H7 (cell line): ENCODE data around the gene RERE. TPM values are rescaled to one million over a fixed set of nuclear protein-coding genes. Genes with fewer than 3 reads are reported as not detected.

ENCODE experiments used
- DNase-seq: peaks from one replicate; pipeline ENCODE4 v3.0.0; 2012
- H3K27me3 ChIP-seq: 2 replicates; pipeline ENCODE4 v1.6.0; 2011; ENCODE audit warnings: mild to moderate bottlenecking, low read length; ENCODE audit not compliant: control insufficient read depth, insufficient read depth
- H3K36me3 ChIP-seq: replicated peaks from 2 replicates; pipeline ENCODE4 v1.5.1; 2011; ENCODE audit warnings: low read length; ENCODE audit not compliant: control insufficient read depth, insufficient read depth
- H3K4me3 ChIP-seq: 2 replicates; pipeline ENCODE4 v1.5.1; 2011; ENCODE audit warnings: low read depth, mild to moderate bottlenecking, control low read depth, low read length, moderate library complexity; ENCODE audit not compliant: insufficient read depth
- total RNA-seq: library from RNA; depleted of rRNA; stranded (reverse); fragments of >200 nt; shearing (Covaris generic); gene quantifications from 2 replicates; pipeline ENCODE4 v1.2.3, GENCODE V29; 2014

Gene RERE
- total RNA-seq, 1 experiment from 2014 or later = 75.8 TPM

DNA sequence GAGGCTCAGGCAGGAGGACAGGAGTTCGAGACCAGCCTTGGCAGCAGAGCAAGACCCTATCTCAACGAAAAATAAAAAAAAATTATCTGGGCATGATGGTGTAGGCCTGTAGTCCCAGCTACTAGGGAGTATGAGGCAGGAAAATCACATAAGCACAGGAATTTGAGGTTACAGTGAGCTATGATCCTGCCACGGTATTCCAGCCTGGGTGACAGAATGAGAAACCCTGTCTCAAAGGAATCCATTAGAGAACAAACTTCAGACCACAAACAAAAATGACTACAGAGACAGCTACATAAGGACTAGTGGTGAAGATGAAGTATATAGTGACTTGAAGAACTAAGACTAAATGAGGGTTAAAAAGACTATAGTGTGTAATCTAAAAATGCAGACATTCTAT lies 233.1 kb downstream of the RERE start:
- Histone ChIP-seq H3K27me3 (no peaks in the 10 kb centered on the region), H3K36me3 (no peaks in the 10 kb centered on the region), H3K4me3 (no peak overlapping the region)
- DNase-seq = no peak

DNA sequence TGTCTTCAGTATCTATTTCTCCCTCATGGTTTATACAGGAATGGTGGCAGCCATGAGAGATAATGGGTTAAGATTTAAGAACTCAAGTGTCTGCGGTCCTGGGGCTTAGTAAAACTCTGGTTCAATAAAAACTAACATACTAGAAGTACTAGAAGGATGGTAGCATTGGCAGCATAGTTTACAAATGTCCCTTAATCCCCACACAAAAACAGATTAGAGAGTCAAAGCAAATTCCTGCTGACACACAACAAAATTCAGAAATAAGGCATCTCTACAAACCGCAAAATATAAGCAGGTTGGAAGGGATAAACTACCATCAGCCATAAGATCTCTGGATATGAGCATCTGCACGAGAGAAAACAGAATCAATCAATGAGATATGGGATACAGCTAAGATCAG lies 234.4 kb downstream of the RERE start:
- no peaks in the 10 kb centered on the region for H3K27me3 ChIP-seq
- no peak overlapping the region for H3K4me3 ChIP-seq
- H3K36me3 ChIP-seq = no peaks in the 10 kb centered on the region
- DNase-seq = no peak

DNA sequence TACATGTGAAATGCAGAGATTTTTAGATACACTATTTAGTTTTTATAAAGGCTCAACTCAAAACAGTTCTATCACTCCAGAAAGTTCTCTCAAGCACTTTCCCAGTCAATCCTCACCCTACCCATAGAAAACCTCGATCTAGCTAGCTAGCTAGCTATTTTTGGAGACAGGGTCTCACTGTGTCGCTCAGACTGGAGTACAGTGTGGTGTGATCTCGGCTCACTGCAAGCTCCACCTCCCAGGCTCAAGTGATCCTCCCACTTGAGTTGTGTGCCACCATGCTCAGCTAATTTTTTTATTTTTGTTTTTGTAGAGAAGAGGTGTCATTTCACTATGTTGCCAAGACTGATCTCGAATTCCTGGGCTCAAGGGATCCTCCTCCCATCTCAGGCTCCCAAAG lies 236.9 kb downstream of the RERE start:
- no peak for DNase-seq
- no peaks in the 10 kb centered on the region for H3K27me3 ChIP-seq
- no peak overlapping the region for H3K4me3 ChIP-seq
- H3K36me3 ChIP-seq = no peaks in the 10 kb centered on the region

DNA sequence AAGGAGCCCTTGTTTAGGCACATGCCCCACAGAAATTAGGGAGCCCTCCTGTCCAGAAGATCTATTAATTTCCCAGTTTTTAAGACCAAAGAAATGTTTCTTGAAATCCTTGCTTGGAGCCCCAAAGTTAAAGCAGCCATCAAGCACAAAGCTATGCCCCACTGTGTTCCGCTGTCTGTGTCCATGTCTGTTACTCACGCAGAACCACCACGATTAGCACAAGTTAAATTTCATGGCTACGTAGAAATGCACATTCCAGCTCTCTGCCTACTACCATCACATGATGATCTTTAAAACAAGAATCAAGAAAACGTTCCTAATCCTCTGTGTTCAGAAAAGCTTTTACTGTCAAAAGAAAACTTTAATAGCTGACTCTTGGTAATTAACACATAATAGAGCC lies 238.5 kb downstream of the RERE start:
- Histone ChIP-seq H3K36me3 (no peaks in the 10 kb centered on the region), H3K4me3 (no peak overlapping the region), H3K27me3 (no peaks in the 10 kb centered on the region)
- DNase-seq = no peak

DNA sequence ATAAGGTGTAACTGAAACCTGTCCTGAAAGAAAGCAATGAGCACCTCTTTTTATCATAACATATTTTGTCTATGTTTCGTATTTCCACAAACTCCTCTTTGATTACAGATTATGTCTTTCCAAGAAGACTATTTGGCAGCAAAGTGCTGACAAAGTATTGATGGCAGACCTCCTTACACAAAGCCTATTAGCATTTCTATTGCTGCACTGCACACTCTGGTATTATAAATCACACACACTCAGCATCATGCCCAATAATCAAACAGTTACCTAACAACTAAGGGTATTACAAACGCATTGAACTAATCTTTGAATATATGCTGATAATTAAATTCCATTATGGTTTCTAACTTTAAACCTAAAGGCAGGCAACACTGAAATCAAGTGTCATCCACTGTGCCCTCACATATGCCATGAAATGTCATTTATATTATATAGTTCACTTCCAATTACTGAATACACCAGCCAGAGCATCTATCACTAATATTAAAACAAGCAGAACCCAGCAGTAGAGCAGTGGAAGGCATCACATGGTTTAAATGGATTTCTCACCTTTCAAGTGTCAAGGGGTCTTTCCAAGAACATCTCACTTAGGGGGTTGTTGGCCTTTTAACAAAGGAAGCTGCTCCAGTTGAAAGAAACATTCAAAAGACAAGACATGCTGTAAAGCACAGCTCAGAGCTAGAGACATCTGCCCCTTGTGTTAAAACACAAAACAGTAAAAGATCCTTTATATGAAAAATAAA lies 239.1 kb downstream of the RERE start:
- Histone ChIP-seq H3K4me3 (no peak overlapping the region), H3K36me3 (no peaks in the 10 kb centered on the region), H3K27me3 (no peaks in the 10 kb centered on the region)
- no peak for DNase-seq

DNA sequence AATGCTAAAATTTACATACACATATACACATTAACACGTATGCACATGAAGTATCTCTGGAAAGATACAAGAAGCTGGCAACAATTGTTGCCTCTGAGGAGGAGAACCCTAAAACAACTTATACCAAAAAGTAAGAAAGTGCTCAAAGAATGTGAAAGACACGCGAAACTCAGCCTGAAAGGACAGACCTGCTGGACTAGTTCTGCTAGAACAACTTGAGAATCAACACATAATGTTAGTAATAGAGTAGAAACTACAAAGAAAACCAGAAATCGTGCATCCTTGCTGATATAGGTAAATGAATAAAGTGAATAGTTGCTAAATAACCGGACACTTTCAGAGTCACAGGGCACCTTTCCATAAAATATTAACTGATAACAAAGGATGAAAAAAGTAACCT lies 242.5 kb downstream of the RERE start:
- H3K4me3 ChIP-seq = no peak overlapping the region
- no peak for DNase-seq
- H3K27me3 ChIP-seq = no peaks in the 10 kb centered on the region
- no peaks in the 10 kb centered on the region for H3K36me3 ChIP-seq

DNA sequence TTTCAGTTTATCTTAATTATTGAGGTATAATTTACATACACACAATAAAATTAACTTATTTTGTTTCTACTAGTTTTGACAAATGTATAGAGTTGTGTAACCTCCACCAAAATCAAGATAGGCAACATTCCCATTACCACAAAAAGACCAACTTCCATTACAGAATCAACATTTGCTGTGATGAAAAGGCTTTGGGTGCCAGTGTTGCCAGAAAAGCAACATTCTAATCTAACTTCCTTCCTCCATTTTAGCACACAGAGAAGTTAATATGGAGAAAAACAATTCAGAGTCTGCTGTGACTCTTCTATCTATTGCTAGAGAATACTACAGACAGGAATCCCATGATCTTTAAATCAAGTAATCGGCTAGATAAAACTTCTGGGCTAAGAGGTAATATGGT lies 245.3 kb downstream of the RERE start:
- Histone ChIP-seq H3K27me3 (no peaks in the 10 kb centered on the region), H3K36me3 (no peaks in the 10 kb centered on the region), H3K4me3 (no peak overlapping the region)
- DNase-seq = no peak

DNA sequence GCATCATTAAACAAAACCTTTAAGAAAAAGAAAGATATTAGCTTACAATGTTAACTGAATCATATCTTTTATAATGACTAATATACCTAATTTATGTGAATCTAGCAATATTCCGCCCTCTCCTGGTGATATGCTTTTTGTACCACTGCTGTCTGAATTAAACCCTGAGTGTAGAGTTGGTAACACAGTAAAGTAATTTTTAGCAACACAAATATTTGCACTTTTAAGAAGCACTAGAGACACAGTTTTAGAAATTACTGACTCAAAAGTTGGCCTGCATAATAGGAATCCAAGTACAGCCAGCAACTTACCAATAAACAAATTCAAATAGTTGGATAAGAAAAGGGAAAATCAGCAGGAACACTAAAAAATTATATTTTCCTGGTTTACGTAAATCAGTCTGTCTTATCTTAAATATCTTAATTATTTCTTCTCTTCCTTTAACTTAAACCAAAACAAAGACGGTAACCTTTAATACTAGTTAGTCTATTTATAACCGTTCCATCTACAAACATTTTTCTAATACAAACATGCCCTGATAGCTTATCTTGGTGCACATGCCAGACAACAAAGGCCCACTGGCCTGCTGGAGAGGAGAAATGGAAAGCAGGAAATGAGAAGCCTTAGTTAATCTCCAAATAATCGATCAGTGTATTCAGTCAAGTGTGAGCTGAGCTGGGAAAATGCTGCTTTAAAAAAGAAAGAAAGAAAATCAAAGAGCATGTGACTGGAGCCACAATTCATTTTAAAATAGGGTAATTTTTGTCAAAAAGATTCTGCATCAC lies 246.0 kb downstream of the RERE start:
- Histone ChIP-seq H3K4me3 (no peak overlapping the region), H3K27me3 (no peaks in the 10 kb centered on the region), H3K36me3 (no peaks in the 10 kb centered on the region)
- peak; percentile 9 for DNase-seq

DNA sequence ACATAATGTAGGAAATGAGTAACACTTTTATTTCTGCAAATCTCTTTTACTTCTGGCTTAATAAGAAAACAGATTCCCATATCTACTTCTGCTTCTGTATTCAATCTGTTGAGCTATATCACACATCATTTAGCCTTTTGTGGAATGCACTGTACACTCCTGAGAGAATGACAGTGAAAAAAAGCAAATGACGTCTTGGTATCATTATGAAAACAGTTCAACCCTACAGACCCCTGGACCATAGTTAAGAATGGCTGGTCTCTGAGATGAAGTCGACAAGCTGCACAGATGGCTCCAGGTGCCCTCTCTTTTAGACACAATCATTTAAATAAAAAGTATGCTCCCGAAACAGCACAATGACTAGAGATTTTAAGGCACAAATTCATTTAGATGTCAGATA lies 247.0 kb downstream of the RERE start:
- DNase-seq = no peak
- no peaks in the 10 kb centered on the region for H3K27me3 ChIP-seq
- no peaks in the 10 kb centered on the region for H3K36me3 ChIP-seq
- no peak overlapping the region for H3K4me3 ChIP-seq

DNA sequence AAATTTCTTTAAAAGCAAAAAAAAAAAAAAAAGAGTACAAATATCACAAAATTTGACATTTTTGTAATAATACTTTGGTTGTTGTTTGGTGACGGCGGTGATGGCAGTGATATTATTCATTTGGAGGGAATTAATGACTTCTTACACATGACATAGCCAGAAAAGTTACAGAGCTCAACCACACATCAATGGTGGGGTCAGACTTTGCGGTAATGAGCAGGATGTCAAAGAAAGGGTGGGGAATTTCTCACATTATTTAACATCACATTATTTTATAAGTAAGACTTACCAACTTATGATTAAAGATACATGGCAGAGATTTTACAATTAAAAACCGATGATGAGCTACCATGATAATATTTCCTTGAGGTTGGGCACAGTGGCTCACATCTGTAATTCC lies 248.2 kb downstream of the RERE start:
- Histone ChIP-seq H3K4me3 (no peak overlapping the region), H3K36me3 (no peaks in the 10 kb centered on the region), H3K27me3 (no peaks in the 10 kb centered on the region)
- DNase-seq = no peak

DNA sequence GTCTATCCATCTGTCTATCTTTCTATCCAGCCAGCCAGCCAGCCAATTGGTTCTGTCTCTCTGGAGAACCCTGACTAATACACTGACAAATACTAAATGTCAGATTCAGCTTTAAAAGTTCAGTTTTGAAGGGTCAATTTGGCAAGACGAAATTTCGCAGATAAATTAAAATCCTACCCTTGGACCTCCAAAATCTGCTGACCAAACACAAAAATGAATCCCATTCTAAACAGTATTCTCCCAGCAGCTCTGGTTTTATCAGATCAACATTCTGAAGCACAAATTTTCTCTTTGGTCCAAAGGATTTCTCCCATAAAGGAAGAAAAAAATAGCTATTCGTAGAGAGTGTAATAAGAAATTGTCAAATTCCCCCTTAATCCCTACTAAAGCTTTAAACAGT lies 248.6 kb downstream of the RERE start:
- DNase-seq = no peak
- Histone ChIP-seq H3K4me3 (no peak overlapping the region), H3K36me3 (no peaks in the 10 kb centered on the region), H3K27me3 (no peaks in the 10 kb centered on the region)

DNA sequence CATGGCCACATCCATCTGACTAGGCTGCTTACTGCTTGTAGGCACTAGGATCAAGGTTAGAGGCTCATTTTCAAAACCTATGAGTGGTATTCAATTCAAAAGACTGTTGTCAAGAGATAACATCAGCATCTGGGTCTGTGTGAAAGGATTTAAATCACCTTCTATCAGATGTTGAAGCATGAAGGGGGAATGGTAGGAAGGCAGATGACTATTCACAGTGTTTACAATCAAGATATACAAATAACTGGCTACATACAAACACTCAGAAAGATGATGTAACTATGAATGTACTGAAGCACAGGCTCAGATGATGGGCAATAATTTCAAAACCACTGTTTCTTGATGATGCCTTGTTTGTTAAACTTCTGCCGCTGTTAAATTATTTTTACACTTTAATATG lies 250.3 kb downstream of the RERE start:
- no peak for DNase-seq
- Histone ChIP-seq H3K4me3 (no peak overlapping the region), H3K36me3 (no peaks in the 10 kb centered on the region), H3K27me3 (no peaks in the 10 kb centered on the region)

DNA sequence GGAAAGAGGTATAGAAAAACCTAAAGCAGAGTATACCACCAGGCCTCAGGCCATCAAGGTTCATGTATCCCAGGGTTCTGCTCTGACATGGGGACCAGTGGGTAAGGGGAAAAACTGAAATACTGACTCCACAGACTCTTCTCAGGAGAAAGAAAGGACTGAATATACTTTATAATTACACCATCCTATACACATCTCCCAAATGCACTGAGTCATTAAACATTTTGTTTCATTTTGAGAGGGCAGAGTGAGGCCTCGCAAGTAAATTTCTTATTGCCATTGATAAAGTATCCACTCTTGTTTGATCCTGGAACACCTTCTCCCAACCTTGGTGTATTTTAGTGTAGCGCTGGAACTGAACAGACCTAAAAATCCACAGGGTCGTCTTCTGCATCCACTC lies 251.6 kb downstream of the RERE start:
- Histone ChIP-seq H3K36me3 (no peaks in the 10 kb centered on the region), H3K4me3 (no peak overlapping the region), H3K27me3 (no peaks in the 10 kb centered on the region)
- no peak for DNase-seq

DNA sequence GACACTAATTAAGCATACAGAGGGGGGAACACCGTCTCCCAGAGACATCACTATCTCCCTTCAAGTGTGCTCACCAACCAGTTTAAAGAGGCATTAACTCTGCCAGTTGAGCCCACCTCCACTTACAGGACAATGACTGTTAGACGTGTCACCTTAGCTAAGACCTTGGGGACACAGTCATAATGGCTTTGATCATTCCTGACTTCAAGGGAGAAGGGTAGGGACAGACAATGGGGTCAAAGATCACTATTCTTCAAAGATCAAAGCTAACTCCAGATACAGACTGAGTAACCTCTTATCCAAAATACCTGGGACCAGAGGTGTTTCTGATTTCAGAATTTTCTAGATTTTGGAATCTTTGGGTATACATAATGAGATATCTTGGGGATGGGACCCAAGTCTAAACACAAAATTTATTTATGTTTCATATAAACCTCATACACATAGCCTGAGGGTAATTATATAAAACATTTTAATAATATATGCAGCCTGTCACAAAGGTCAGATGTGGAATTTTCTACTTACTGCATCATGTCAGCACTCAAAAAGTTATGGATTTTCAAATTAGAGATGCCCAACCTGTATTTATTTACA lies 253.4 kb downstream of the RERE start:
- H3K4me3 ChIP-seq = no peak overlapping the region
- H3K36me3 ChIP-seq = no peaks in the 10 kb centered on the region
- no peak for DNase-seq
- no peaks in the 10 kb centered on the region for H3K27me3 ChIP-seq
